GM21367 (cell line): ENCODE measurements around the gene ACKR2.
A peak's percentile ranks its signal among the peaks of the same experiment; 100 is the strongest.
"Not testable (repeated sequence)": the region's sequence is repeated elsewhere in the genome, so short reads cannot be mapped to it uniquely, and the experiment has no call there.

ENCODE experiments used
- ATAC-seq: cut with Tn5 transposase; IDR thresholded peaks from one replicate; pipeline ENCODE4 v1.9.1; 2021; ENCODE audit not compliant: unreplicated experiment

ACKR2 gene

DNA sequence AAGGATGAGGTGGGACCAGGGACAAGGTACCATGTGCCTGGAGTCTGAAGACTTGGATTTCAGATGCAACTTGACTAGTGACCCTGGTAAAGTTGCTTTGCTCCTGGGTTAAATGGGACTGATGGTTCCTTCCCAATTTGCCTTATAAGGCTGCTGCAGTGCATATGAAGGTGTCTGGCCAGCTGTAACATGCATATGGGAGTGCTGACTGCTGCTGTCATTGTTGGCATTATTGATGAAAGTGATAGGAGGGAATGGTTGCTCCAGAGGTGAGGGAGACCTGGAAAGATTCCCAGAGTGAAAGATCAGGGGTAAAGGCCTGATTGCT lies 45.9 kb downstream of the ACKR2 start:
- no peak for ATAC-seq

DNA sequence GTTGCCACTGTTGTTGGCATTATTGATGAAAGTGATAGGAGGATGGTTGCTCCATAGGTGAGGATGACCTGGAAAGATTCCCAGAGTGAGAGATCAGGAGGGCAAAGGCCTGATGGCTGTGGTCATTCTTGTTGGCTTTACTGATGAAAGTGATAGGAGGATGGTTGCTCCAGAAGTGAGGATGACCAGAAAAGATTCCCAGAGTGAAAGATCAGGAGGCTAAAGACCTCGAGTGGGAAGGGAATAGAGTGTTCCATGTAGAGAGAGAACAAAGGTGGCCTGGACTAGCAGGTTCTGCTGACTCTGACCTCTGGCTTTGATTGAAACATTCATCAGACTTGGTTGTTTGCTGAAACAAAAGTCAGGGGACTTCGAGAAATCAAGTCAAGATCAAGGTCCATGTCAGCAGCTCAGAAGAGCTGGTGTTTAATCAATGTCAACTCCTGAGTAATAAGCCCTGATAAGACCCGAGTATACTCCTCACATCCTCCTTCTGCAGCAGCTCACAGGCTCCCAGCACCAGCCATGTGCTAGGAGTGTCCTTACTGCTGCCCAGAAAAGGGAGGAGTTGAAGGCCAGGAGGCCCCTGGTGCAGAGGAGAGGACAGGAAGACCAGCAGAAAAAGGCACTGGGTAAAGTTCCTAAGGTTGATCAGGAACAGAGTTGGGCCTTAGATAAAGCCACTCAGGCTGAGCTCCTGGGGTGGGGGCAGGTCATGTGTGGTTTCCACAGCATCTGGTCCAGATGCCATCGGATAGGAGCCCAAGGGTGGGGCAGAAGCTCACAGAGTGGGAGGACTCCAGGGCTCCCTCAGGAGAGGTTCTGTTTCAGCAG lies 46.5 kb downstream of the ACKR2 start:
- no peak for ATAC-seq

DNA sequence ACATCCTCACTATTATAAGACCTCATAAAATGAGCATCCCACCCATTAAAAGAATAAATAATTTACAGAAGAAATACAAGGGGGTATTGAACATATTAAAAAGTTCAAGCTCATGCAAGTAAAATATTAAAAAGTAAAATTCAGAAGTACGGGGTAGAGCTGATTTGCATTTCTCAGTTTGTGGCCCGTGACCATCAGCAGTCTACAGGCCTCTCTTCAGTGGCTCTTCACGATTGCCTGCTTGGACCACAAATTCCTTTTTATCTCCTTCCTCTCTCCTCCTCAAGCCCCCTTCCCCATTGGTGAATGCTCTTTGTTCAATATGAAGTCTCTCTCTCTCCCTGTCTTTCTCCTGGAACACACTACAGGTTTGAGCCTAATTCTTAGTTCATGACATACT lies 47.3 kb downstream of the ACKR2 start:
- no peak for ATAC-seq

DNA sequence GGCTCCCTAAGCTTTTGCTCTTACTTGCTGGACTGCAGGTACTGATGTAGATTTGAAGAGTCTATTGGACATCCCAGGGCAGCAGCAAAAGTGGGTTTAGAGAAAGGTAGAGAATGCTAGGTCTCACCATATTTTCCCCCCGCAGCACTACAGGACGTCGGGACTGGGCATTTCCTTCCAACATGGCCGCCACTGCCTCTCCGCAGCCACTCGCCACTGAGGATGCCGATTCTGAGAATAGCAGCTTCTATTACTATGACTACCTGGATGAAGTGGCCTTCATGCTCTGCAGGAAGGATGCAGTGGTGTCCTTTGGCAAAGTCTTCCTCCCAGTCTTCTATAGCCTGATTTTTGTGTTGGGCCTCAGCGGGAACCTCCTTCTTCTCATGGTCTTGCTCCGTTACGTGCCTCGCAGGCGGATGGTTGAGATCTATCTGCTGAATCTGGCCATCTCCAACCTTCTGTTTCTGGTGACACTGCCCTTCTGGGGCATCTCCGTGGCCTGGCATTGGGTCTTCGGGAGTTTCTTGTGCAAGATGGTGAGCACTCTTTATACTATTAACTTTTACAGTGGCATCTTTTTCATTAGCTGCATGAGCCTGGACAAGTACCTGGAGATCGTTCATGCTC lies 55.2 kb downstream of the ACKR2 start:
- ATAC-seq: no peak

DNA sequence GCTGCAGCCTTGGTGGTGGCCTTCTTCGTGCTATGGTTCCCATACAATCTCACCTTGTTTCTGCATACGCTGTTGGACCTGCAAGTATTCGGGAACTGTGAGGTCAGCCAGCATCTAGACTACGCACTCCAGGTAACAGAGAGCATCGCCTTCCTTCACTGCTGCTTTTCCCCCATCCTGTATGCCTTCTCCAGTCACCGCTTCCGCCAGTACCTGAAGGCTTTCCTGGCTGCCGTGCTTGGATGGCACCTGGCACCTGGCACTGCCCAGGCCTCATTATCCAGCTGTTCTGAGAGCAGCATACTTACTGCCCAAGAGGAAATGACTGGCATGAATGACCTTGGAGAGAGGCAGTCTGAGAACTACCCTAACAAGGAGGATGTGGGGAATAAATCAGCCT lies 56.0 kb downstream of the ACKR2 start:
- ATAC-seq: no peak

DNA sequence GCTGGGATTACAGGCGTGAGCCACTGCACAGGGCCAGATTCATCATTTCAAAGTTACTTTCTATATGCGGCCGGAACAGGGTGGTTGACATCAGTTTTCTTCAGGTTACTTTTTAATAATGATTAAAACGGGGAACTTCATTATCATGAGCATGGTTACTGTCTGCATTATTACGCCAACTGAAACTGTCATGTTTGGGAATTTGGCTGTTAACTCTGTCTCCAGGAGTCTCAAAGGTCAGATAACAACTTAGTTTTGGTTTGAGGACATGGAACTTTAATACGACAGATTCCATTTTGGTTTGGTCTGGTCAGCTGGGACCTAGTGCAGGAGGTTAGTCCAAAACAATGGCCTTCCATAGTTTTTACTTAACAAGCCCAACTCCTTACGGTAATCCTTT lies 57.9 kb downstream of the ACKR2 start:
- ATAC-seq: no peak

DNA sequence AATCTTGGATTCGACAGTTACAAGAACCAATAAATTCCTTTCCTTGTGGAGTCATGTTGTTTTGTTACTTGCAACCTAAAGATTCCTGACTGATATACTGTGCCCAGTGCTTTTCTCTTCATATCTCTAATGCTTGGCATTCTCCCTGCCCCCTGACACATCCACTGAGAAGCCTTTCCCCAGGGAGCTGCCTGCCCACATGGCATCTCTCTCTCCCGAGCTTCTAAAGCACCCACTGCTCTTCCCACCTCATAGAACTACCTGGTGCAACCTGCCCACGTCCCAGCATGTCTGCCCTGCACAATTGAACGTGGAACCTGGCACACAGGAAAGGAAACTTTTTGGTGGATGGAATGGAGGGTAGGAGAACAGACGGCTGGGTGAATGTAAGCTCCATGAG lies 59.6 kb downstream of the ACKR2 start:
- no peak for ATAC-seq

DNA sequence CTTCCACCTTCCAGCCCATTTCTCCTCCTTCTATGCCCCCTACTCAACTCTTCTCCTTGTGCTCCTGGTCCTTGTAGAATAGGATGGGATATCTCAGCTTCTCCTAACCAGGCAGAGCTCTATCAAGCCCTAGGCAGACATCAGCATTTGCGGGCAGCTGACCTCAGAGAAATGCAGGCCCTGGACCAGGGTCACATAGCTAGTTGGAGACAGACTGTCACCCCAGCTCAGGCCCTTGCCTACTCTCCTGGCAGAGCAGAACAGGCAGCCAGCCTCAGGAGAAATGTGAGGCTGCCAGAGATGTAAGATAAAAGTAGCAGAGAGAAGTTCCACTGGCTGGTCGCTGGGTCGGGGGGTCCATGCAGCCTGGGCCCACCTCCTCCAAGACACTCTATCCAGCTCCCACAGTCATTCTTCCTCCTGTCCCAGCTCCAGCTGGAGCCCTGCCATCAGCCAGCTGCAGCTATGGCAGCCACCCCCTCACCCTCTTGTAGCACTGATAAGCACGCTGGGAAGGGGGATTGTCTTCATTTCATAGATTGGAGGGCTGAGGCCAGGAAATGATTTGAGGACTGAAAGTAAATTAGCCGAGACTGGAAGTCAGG lies 62.4 kb downstream of the ACKR2 start:
- no peak for ATAC-seq

DNA sequence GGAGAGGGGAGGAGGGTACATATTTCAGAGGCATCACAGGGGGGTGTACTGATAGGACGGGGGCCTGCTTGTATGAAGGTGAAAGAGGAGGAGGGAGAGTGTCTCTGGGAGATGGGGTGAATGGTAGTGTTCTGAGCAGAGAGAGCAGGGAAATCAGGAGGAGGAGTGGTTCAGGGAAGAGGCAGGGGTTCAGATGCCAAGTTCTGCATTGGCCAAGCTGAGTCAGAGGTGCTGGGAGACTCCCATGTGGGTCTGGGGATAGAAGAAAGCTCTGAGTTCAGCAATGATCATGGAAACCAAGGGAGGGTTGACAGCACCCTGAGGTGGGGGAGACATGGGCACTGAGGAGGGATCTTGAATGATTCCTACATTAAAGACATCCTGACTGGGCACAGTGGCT lies 63.5 kb downstream of the ACKR2 start:
- no peak for ATAC-seq

DNA sequence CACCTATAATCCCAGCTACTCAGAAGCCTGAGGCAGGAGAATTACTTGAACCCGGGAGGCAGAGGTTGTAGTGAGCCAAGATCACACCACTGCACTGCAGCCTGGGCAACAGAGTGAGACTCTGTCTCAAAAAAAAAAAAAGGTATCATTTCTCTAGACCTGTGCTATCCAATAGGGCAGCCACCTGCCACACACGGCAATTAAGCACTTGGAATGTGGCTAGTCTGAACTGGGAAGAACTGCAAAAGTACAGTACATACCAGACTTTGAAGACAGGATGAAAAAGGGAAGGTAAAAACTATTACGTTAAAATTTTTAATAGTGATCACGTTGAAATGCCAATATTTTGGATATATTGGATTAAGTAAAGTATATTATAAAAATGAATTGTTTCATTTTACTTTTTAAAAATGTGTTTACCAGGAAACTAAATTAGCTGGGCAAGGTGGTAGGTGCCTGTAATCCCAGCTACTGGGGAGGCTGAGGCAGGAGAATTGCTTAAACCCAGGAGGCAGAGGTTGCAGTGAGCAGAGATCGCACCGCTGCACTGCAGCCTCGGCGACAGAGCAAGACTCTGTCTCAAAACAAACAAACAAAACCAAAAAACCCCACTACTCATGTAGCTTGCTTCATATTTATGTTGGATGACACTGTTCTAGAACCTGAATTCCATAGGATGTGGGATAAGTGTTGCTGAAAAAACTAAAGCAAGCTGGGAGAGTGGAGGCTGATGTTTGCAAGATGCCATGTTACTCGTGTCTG lies 64.2 kb downstream of the ACKR2 start:
- no peak for ATAC-seq

DNA sequence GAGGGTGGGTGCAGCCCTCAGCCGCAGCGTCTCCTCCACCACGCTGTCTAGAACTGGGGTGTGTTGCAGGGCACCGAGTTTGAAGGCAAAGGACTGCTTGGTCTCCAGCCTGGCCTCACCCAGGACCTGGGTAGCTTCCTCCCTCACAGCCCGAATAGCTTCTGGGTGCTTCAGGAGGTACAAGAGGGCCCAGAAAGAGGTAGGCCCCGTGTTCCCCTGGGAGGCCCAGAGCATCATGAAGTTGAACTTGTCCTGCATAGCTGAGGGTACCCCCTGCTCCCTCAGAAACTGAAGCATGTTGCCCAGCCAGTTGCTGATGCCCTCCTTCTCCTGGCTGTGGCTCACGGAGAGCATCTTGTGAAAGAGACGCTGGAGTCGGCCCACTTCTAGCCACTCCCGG lies 65.5 kb downstream of the ACKR2 start:
- no peak for ATAC-seq

DNA sequence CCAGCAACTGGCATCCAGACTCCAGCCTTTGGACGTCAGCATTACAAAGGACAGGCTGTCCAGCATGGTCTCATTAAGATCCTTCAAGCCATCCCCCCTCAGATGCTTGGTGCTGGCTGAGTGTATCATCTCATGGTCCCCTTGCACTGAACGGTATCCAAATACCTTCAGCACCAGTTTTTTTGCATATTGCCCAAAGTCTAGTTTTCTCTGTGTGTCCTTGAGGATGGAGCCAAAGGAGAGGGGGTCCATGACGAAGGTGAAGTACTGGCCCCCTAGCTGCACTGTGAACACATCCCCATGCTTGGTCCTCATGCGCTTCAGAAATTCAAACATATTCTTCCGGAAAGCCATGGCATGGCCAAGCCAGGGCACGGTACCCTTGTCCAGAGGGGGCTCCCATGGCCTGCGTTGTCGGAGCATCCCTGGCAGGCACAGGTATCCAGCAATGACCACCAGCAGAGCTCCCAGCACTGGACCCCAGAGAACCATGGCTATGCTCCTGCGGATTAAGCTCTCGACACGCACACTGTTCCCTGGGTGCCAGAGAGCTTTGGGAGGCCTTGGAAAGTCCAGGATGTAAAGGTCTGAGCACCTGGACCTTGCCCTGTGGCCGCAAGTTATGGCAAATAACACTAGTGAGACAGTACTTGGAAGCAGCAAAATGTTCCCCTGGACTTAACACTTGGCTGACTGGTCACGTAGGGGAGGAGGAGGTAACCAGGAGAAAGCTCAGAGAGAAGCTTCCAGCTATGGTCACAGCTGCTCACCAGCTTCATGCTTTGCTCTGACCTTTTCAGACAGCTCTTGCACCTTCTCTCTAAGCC lies 66.3 kb downstream of the ACKR2 start, which contains the start of gene CYP8B1:
CYP8B1 (minus strand) TSS at position 555 of the 827 bp plus-strand sequence; CDS start at position 492, 63 bp downstream.
- no peak for ATAC-seq

DNA sequence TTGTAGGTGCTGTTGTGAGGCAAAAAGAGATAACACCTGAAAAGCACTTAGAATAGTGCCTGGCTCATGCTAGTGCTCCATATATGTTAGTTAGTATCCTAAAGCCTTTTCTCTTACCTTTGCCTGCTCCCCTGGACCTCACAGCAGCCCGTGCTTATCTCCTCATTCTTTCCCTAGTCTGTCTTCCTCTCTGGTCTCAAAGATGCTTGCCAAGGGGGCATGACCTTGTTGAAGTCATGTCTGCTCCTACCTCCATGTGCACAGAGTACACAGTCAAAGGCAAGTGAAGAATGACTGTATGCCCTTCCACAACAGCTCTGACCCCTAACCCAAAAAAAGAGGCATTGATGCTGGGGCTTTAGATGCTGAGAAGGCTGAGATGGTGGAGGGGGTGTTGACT lies 67.2 kb downstream of the ACKR2 start:
- ATAC-seq: no peak

DNA sequence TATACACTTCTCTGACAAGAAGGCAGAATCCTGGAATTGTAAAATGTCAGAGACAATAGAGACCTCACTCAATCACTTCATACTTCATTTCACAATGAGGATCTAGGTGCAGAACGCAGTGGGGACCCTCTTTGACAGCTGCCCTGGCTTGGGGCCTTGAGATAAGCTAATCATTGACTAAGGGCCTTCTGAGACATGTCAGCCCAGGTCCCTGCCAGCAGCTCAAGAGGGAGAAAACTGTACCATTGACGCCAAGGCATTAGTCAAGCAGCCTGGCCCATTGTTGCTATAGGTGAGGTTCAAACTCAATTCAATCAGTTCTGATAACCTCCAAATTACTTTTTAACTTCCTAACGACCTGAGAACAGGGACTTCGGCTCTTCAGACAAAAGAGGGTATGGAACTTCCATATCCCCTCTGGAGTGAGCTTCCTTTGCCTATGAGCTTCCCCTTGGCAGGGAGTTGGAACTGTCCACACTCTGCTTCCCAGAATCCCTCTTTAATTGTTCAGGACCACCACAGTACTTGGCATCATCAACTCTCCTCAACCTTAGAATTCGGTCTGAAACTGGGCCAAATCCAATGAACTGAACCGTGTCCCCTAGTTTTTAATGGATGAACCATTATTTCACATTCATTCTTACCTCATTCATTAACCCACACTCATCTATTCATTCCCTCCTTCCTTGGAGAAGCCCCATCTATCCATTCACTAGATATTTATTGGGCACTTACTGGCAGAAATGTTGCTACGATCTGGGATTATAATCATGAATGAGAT lies 67.9 kb downstream of the ACKR2 start:
- ATAC-seq: no peak

DNA sequence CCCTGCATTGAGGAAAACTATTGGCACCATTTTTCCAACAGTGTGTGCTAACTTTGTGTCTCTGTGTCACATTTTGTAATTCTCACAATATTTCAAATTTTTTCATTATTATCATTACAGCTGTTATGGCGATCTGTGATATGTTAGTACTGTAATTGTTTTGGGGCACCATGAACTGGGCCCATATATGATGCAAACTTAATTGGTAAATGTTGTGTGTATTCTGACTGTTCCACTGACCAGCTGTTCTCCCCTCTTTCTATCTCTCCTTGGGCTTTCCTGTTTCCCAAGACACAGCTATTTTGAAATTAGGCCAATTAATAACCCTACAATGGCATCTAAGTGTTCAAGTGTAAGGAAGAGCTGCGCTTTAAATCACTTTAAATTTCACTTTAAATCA lies 68.6 kb downstream of the ACKR2 start:
- no peak for ATAC-seq

DNA sequence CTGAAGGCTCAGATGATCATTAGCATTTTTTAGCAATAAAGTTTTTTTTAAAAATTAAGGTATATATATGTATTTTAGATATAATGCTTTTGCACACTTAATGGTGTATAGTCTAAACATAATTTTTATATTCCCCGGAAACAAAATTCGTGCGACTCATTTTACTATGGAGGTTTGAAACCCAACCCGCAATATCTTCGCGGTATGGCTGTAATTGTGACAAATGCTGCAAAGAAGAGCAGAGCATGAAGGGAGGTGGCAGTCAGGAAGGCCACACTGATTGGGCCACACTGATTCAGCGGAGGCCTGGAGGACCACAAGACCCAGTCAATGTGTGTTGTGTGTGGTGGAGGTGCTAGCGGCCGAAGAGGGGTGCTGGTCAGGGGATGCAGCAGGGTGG lies 70.9 kb downstream of the ACKR2 start:
- ATAC-seq: no peak

DNA sequence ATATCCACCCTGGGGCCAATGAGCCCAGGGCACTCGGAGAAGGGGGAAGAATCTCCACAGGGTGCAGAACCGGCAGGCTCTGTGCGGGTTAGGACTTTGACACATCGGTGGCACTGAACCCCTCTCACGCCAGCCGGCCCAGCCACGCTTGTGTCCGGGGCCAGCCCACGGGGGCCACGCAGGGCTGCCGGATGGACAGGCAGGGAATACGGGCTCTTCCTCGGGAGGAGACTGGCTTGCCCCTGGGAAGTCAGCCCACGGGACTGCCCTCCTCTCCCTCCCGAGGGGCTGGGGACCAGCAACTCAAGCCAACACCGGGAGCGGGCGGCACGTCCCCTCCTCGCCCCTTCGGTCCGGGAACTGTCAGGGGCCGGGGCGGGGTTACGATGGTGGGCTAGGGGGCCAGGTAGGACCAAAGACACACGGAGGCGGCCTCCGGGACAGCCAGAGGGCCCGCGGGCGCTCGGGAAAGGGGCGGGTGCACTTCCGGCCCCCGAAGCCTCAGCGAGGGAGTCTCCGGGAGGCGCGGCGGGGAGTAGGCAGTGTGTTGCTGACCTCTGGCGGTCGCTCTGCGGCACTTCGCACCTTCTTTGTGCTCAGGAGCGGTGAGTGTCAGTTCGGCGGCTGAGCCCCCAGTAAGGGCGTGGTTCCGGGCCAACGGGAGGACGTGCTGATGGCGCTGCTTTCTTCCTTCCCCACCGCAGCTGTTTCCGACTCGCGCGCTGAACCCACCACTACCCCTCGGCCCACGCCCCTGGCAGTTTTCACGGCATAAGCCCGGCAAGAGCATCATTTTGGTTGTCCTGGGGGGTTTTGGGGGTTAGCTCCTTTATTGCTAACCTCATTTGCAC lies 71.6 kb downstream of the ACKR2 start:
- peak; percentile 84 for ATAC-seq

DNA sequence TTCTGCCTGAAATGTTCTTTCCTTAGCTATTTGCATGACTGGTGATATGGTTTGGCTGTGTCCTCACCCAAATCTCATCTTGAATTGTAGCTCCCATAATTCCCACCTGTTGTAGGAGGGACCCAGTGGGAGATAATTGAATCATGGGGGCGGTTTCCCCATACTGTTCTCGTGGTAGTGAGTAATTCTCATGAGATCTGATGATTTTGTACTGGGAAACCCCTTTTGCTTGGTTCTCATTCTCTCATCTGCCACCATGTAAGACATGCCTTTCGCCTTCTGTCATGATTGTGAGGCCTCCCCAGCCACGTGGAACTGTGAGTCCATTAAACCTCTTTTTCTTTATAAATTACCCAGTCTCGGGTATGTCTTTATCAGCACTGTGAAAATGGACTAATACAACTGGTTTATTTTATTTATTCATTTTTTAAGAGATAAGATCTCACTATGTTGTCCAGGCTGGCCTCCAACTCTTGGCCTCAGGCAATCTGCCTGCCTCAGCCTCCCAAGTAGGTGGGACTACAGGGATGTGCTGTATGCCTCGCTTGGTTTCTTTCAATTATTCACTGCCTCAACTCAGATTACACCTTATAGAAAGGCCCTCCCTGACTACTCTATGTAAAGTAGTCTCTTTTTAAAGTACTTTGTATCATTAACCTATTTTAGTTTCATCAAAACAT lies 74.1 kb downstream of the ACKR2 start:
- not testable (repeated sequence) for ATAC-seq
